Trophoblast cell (in vitro differentiated cells and primary cell): ENCODE results near the gene USP35.

Source experiments
- DNase-seq, 2 donors: peaks; one replicate each; pipeline ENCODE4 v3.0.0-alpha.2; 2016
- H2AFZ ChIP-seq: 2 replicates; pipeline ENCODE4 v1.6.1; 2013; ENCODE audit warnings: low read length, moderate library complexity, mild to moderate bottlenecking; ENCODE audit not compliant: insufficient read depth, poor library complexity
- H2AK5ac ChIP-seq: 2 replicates; pipeline ENCODE4 v1.6.1; 2013; ENCODE audit warnings: mild to moderate bottlenecking, low read length
- H2BK120ac ChIP-seq: 2 replicates; pipeline ENCODE4 v1.6.1; 2013; ENCODE audit warnings: low read length, mild to moderate bottlenecking, moderate library complexity; ENCODE audit not compliant: insufficient read depth, poor library complexity
- H2BK12ac ChIP-seq: 2 replicates; pipeline ENCODE4 v1.6.1; 2013; ENCODE audit warnings: mild to moderate bottlenecking, low read length, moderate library complexity
- H2BK5ac ChIP-seq: 2 replicates; pipeline ENCODE4 v1.6.1; 2013; ENCODE audit warnings: low read length, low read depth, moderate library complexity, mild to moderate bottlenecking; ENCODE audit not compliant: poor library complexity
- H3K14ac ChIP-seq: 2 replicates; pipeline ENCODE4 v1.6.1; 2013; ENCODE audit warnings: mild to moderate bottlenecking, low read length
- H3K18ac ChIP-seq: 2 replicates; pipeline ENCODE4 v1.6.1; 2013; ENCODE audit warnings: mild to moderate bottlenecking, low read length
- H3K23ac ChIP-seq: 2 replicates; pipeline ENCODE4 v1.6.1; 2013; ENCODE audit warnings: low read length
- H3K27ac ChIP-seq: 2 replicates; pipeline ENCODE4 v1.5.1; 2013; ENCODE audit warnings: low read depth, mild to moderate bottlenecking, inconsistent platforms, low read length, moderate library complexity
- H3K27me3 ChIP-seq: 2 replicates; pipeline ENCODE4 v1.6.1; 2013; ENCODE audit warnings: inconsistent platforms, mild to moderate bottlenecking, low read length, moderate library complexity; ENCODE audit not compliant: insufficient read depth
- H3K36me3 ChIP-seq, 2 experiments: 1 replicate in 1 of 2; 2 replicates in 1 of 2; pipeline ENCODE4 v1.6.1; 2013; ENCODE audit warnings: low read length in 2 of 2, mild to moderate bottlenecking in 2 of 2, moderate library complexity in 1 of 2; ENCODE audit not compliant: insufficient read depth in 2 of 2, control insufficient read depth in 1 of 2
- H3K4ac ChIP-seq: 2 replicates; pipeline ENCODE4 v1.6.1; 2013; ENCODE audit warnings: low read depth, mild to moderate bottlenecking, low read length, moderate library complexity
- H3K4me1 ChIP-seq, 2 experiments: 1 replicate in 1 of 2; 2 replicates in 1 of 2; pipeline ENCODE4 v1.6.1; 2013; ENCODE audit warnings: low read length in 2 of 2, mild to moderate bottlenecking in 2 of 2, moderate library complexity in 1 of 2; ENCODE audit not compliant: insufficient read depth in 2 of 2, control insufficient read depth in 1 of 2
- H3K4me2 ChIP-seq: 2 replicates; pipeline ENCODE4 v1.6.1; 2013; ENCODE audit warnings: inconsistent platforms, mild to moderate bottlenecking, low read length, moderate library complexity
- H3K4me3 ChIP-seq: 2 replicates; pipeline ENCODE4 v1.5.1; 2013; ENCODE audit warnings: mild to moderate bottlenecking, low read depth, low read length, inconsistent platforms
- H3K79me1 ChIP-seq: one replicate; pipeline ENCODE4 v1.6.1; 2013; ENCODE audit warnings: low read length
- H3K79me2 ChIP-seq: 2 replicates; pipeline ENCODE4 v1.6.1; 2013; ENCODE audit warnings: low read length, mild to moderate bottlenecking; ENCODE audit not compliant: control insufficient read depth, insufficient read depth, poor library complexity
- H3K9ac ChIP-seq: 2 replicates; pipeline ENCODE4 v1.6.1; 2013; ENCODE audit warnings: mild to moderate bottlenecking, low read length
- H3K9me3 ChIP-seq: 2 replicates; pipeline ENCODE4 v1.6.1; 2013; ENCODE audit warnings: low read depth, mild to moderate bottlenecking, control low read depth, inconsistent platforms, low read length; ENCODE audit not compliant: insufficient read depth
- H4K12ac ChIP-seq: 2 replicates; pipeline ENCODE4 v1.6.1; 2013; ENCODE audit warnings: low read depth, mild to moderate bottlenecking, low read length, moderate library complexity
- H4K8ac ChIP-seq: 2 replicates; pipeline ENCODE4 v1.6.1; 2013; ENCODE audit warnings: low read depth, mild to moderate bottlenecking, low read length, moderate library complexity
- H4K91ac ChIP-seq: one replicate; pipeline ENCODE4 v1.6.1; 2013; ENCODE audit warnings: low read depth, mild to moderate bottlenecking, low read length, moderate library complexity
- WGBS: extraction: QIAGEN DNeasy Blood & Tissue Kit; methylation state at CpG from one replicate; pipeline ENCODE4 v1.1.7; 2013; ENCODE audit warnings: missing lambda C conversion rate; ENCODE audit not compliant: insufficient read length, insufficient coverage; ENCODE audit errors: extremely low coverage; 5-methylcytosine and 5-hydroxymethylcytosine counted together

The USP35 gene

GRCh38 chr11:78250099-78250498, 61.4 kb downstream of the USP35 start:
- H2BK120ac ChIP-seq = no peak overlapping the region
- WGBS = no CpG with 5 or more reads among the region's 8 CpGs

DNA sequence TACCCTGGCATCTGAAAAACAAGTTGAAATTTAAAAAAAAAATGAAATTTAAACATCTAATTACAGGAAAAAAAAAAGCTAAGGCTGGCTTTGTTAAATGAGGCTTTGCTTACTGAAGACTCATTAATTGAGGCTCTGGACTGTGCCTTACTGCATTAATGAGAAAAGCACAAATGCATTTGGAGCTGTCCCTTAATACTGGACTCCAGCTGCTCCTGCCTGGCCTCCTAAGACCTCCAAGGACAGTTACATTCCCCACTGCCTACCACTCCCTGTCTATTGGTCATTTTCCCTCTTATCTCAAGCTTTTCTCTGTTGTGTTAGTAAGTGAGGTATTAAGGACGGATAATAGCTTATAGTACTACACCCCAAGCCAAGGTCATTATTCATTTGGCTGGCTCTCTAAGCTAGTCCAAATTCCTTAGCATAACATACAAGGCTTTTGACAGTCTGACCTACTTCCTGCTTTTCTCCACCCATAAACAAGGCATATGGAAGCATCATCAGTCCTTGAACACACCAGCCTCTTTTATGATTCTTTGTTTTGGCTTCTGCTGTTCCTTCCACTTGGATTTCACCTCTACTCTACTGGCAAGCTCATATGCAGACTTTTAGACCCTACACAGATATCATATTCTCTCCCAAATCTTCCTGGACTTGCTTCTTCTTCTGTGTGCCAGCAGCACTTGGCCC, 62.5 kb downstream of the USP35 start:
- H3K79me2 ChIP-seq = no peaks in the 10 kb centered on the region
- no peak overlapping the region for H3K27ac ChIP-seq
- no peak overlapping the region for H3K23ac ChIP-seq
- no peaks in the 10 kb centered on the region for H3K79me1 ChIP-seq
- H3K4me1 ChIP-seq = peaks cover 0 to 3% of the 10 kb centered on the region in 2 experiments
- H3K27me3 ChIP-seq = no peaks in the 10 kb centered on the region
- no peak overlapping the region for H3K18ac ChIP-seq
- H3K4me3 ChIP-seq = no peak overlapping the region
- no peak overlapping the region for H3K14ac ChIP-seq
- WGBS = no CpG with 5 or more reads among the region's 1 CpG
- no peak overlapping the region for H2AK5ac ChIP-seq
- H3K9me3 ChIP-seq = no peaks in the 10 kb centered on the region
- H4K12ac ChIP-seq = no peak overlapping the region
- peaks cover 7 to 20% of the 10 kb centered on the region in 2 experiments for H3K36me3 ChIP-seq
- no peak overlapping the region for H2BK5ac ChIP-seq
- H3K4me2 ChIP-seq = no peak overlapping the region
- no peak overlapping the region for H2BK12ac ChIP-seq
- H2BK120ac ChIP-seq = no peak overlapping the region
- no peak overlapping the region for H3K9ac ChIP-seq
- no peak overlapping the region for H4K91ac ChIP-seq
- H3K4ac ChIP-seq = no peak overlapping the region
- no peak overlapping the region for H2AFZ ChIP-seq
- DNase-seq = no peak
- H4K8ac ChIP-seq = no peak overlapping the region

More at GRCh38 chr11:78250099-78250498, 61.4 kb downstream of the USP35 start:
- Histone ChIP-seq H3K23ac (no peak overlapping the region), H4K8ac (no peak overlapping the region), H3K18ac (peak overlapping the region; percentile 19), H3K4me1 (peaks cover 0 to 3% of the 10 kb centered on the region in 2 experiments), H3K27me3 (no peaks in the 10 kb centered on the region), H3K36me3 (peaks cover 5 to 17% of the 10 kb centered on the region in 2 experiments), H3K79me2 (no peaks in the 10 kb centered on the region), H3K27ac (no peak overlapping the region), H4K12ac (no peak overlapping the region), H2AK5ac (no peak overlapping the region), H3K4me3 (no peak overlapping the region), H3K4me2 (no peak overlapping the region), H3K14ac (no peak overlapping the region), H3K79me1 (no peaks in the 10 kb centered on the region), H2BK5ac (no peak overlapping the region), H3K4ac (no peak overlapping the region), H3K9ac (no peak overlapping the region), H2BK12ac (no peak overlapping the region), H4K91ac (no peak overlapping the region), H2AFZ (no peak overlapping the region), H3K9me3 (no peaks in the 10 kb centered on the region)
- DNase-seq = no peak

- Histone ChIP-seq H3K23ac (no peak overlapping the region), H2BK120ac (no peak overlapping the region), H3K14ac (no peak overlapping the region), H2AFZ (no peak overlapping the region), H3K9ac (no peak overlapping the region), H3K4me3 (no peak overlapping the region), H4K8ac (no peak overlapping the region), H3K27ac (no peak overlapping the region), H3K27me3 (no peaks in the 10 kb centered on the region), H3K18ac (no peak overlapping the region), H2BK12ac (no peak overlapping the region), H3K4me2 (no peak overlapping the region), H3K4me1 (peaks cover 0 to 3% of the 10 kb centered on the region in 2 experiments), H4K91ac (no peak overlapping the region), H3K36me3 (peaks cover 7 to 14% of the 10 kb centered on the region in 2 experiments), H4K12ac (no peak overlapping the region), H3K79me2 (no peaks in the 10 kb centered on the region), H3K4ac (no peak overlapping the region), H2AK5ac (no peak overlapping the region), H3K79me1 (no peaks in the 10 kb centered on the region), H2BK5ac (no peak overlapping the region), H3K9me3 (no peaks in the 10 kb centered on the region)
- WGBS = no CpG with 5 or more reads among the region's 4 CpGs
- DNase-seq = no peak
Measured at GRCh38 chr11:78253797-78254196, 65.1 kb downstream of the USP35 start.

GRCh38 chr11:78254268-78254667, 65.5 kb downstream of the USP35 start:
- H2BK120ac ChIP-seq = no peak overlapping the region
- DNase-seq = no peak
- H2AK5ac ChIP-seq = no peak overlapping the region
- H4K12ac ChIP-seq = no peak overlapping the region
- H4K8ac ChIP-seq = no peak overlapping the region
- H3K9ac ChIP-seq = no peak overlapping the region
- no peak overlapping the region for H3K4me3 ChIP-seq
- H3K18ac ChIP-seq = no peak overlapping the region
- H2BK12ac ChIP-seq = no peak overlapping the region
- H2AFZ ChIP-seq = no peak overlapping the region
- no peaks in the 10 kb centered on the region for H3K79me2 ChIP-seq
- no peak overlapping the region for H3K27ac ChIP-seq
- no peak overlapping the region for H4K91ac ChIP-seq
- no CpG with 5 or more reads among the region's 4 CpGs for WGBS
- H3K4me1 ChIP-seq = peaks cover 0 to 3% of the 10 kb centered on the region in 2 experiments
- no peak overlapping the region for H2BK5ac ChIP-seq
- H3K9me3 ChIP-seq = no peaks in the 10 kb centered on the region
- no peak overlapping the region for H3K14ac ChIP-seq
- no peaks in the 10 kb centered on the region for H3K79me1 ChIP-seq
- peaks cover 7 to 14% of the 10 kb centered on the region in 2 experiments for H3K36me3 ChIP-seq
- H3K4me2 ChIP-seq = no peak overlapping the region
- no peaks in the 10 kb centered on the region for H3K27me3 ChIP-seq
- no peak overlapping the region for H3K23ac ChIP-seq
- H3K4ac ChIP-seq = no peak overlapping the region
